Measurements from ENCODE around the gene SCAI.
"Not testable (repeated sequence)": the region's sequence is repeated elsewhere in the genome, so short reads cannot be mapped to it uniquely, and the experiment has no call there.

SCAI gene

GRCh38 chr9:125012013-125012412, 131.3 kb downstream of the SCAI start:
- DNase-seq: not testable (repeated sequence)

- no peak for DNase-seq
These were observed 134.7 kb downstream of the SCAI start for GRCh38 chr9:125008599-125008998.

- DNase-seq: no peak
These were observed 140.0 kb downstream of the SCAI start for GRCh38 chr9:125003332-125003731.

- no peak for DNase-seq
These were observed 159.6 kb downstream of the SCAI start for GRCh38 chr9:124983698-124984097.

- DNase-seq: no peak
These were observed 162.9 kb downstream of the SCAI start for GRCh38 chr9:124980431-124980830.

- DNase-seq: no peak
These were observed 168.2 kb downstream of the SCAI start for GRCh38 chr9:124975131-124975530.

GRCh38 chr9:124973807-124974206, 169.5 kb downstream of the SCAI start:
- no peak for DNase-seq

GRCh38 chr9:124972241-124972770, 171.0 kb downstream of the SCAI start:
- no peak for DNase-seq

GRCh38 chr9:124969401-124969800, 173.9 kb downstream of the SCAI start:
- no peak for DNase-seq

- no peak for DNase-seq
These were observed 175.1 kb downstream of the SCAI start for GRCh38 chr9:124968238-124968637.

GRCh38 chr9:124965775-124966568, 177.4 kb downstream of the SCAI start:
- not testable (repeated sequence) for DNase-seq

- DNase-seq: no peak
These were observed 178.7 kb downstream of the SCAI start for GRCh38 chr9:124964604-124965003.

- DNase-seq: no peak
These were observed 179.3 kb downstream of the SCAI start for GRCh38 chr9:124964056-124964455.

GRCh38 chr9:124960409-124960752, 182.9 kb downstream of the SCAI start:
- DNase-seq: no peak

- not testable (repeated sequence) for DNase-seq
These were observed 183.5 kb downstream of the SCAI start for GRCh38 chr9:124959671-124960408.

GRCh38 chr9:124954255-124954654, 189.1 kb downstream of the SCAI start:
- DNase-seq: no peak

- DNase-seq: no peak
These were observed 193.1 kb downstream of the SCAI start for GRCh38 chr9:124950050-124950718.

GRCh38 chr9:124949387-124949786, 193.9 kb downstream of the SCAI start:
- DNase-seq: no peak

- DNase-seq: no peak
These were observed 195.5 kb downstream of the SCAI start for GRCh38 chr9:124947727-124948391.

- no peak for DNase-seq
These were observed 197.2 kb downstream of the SCAI start for GRCh38 chr9:124946167-124946566.

- peak; percentile 34 for DNase-seq
These were observed 201.4 kb downstream of the SCAI start for GRCh38 chr9:124941679-124942561.

Measured in activated CD4-positive, alpha-beta T cell treated with anti-CD3 and anti-CD28 coated beads for 1 hour (primary cell).